Uterus (tissue), 4 donors: ENCODE measurements around the gene ULK4. TPM values are rescaled to one million over a fixed set of nuclear protein-coding genes. Genes with fewer than 3 reads are reported as not detected.

Experiments
- DNase-seq, 2 donors: peaks; one replicate each; pipeline ENCODE4 v3.0.0-alpha.2; 2019 to 2020
- H3K27ac ChIP-seq, 2 donors: fragments of 200-600 bp; sonication (generic); 1 replicate in 1 of 2; 2 replicates in 1 of 2; pipeline ENCODE4 v1.5.1; 2016 to 2018
- H3K27me3 ChIP-seq, 2 donors: fragments of 200-600 bp; sonication (generic); one replicate each; pipeline ENCODE4 v1.5.1; 2018 to 2019; ENCODE audit warnings: control low read depth in 1 of 2
- H3K36me3 ChIP-seq, 2 donors: fragments of 200-600 bp; sonication (generic); one replicate each; pipeline ENCODE4 v1.5.1; 2019; ENCODE audit warnings: control low read depth in 1 of 2
- H3K4me1 ChIP-seq, 2 donors: fragments of 200-600 bp; sonication (generic); one replicate each; pipeline ENCODE4 v1.5.1; 2018 to 2019; ENCODE audit warnings: control low read depth in 1 of 2
- H3K4me3 ChIP-seq, 2 donors: fragments of 200-600 bp; sonication (generic); 1 replicate in 1 of 2; 2 replicates in 1 of 2; pipeline ENCODE4 v1.5.1; 2018 to 2019; ENCODE audit warnings: mild to moderate bottlenecking in 1 of 2
- H3K9me3 ChIP-seq, 2 donors: fragments of 200-600 bp; sonication (generic); one replicate each; pipeline ENCODE4 v1.5.1; 2019; ENCODE audit warnings: control low read depth in 1 of 2
- CTCF ChIP-seq, 4 experiments: fragments of 200-600 bp in 2 of 4; fragments of 450-650 bp in 2 of 4; sonication (generic) in 2 of 4; IDR thresholded peaks; one replicate each; pipeline ENCODE4 v1.5.1; 2016 to 2019; ENCODE audit warnings: antibody characterized with exemption in 4 of 4, mild to moderate bottlenecking in 2 of 4, moderate library complexity in 1 of 4
- POLR2A ChIP-seq, 2 donors: fragments of 450-650 bp; IDR thresholded peaks; one replicate each; pipeline ENCODE4 v1.6.1; 2016; ENCODE audit warnings: antibody characterized with exemption in 2 of 2, mild to moderate bottlenecking in 1 of 2, moderate library complexity in 1 of 2
- intact Hi-C: fragments of 100-400 bp; cut with DNase I; formaldehyde crosslinking; loops from one replicate; pipeline ENCODE4 v1.15.1; 2023; ENCODE audit warnings: low total_unique reads
- total RNA-seq, 4 donors: library from RNA; depleted of rRNA in 3 of 4; stranded (reverse); fragments of >200 nt in 3 of 4; gene quantifications; one replicate each; pipeline versions ENCODE4 v1.1.0 to v1.2.4, GENCODE V29; 2014 to 2023
- donor health status: DM: yes; HTN: yes; CAD: no.

Gene ULK4
- total RNA-seq, 4 donors from 2014 or later, result 8.7 to 118 (median 26.1) TPM

GRCh38 chr3:41583014-41583413, 378.9 kb downstream of the ULK4 start:
- TF ChIP-seq POLR2A (IDR thresholded peaks at IDR 0.05), result no peak
- no peak for TF ChIP-seq CTCF (IDR thresholded peaks at IDR 0.05)
- Histone ChIP-seq H3K9me3 (no peaks in the 10 kb centered on the region), H3K4me1 (no peaks in the 10 kb centered on the region), H3K27ac (no peak overlapping the region), H3K36me3 (no peaks in the 10 kb centered on the region), H3K4me3 (no peak overlapping the region), H3K27me3 (no peaks in the 10 kb centered on the region)
- no peak for DNase-seq
- intact Hi-C loops, result no loop called here

GRCh38 chr3:41581700-41582099, 380.2 kb downstream of the ULK4 start:
- TF ChIP-seq POLR2A (IDR thresholded peaks at IDR 0.05) (no peak), CTCF (IDR thresholded peaks at IDR 0.05) (no peak)
- H3K27ac ChIP-seq, result no peak overlapping the region
- no peaks in the 10 kb centered on the region for H3K36me3 ChIP-seq
- no peak for DNase-seq
- no peaks in the 10 kb centered on the region for H3K9me3 ChIP-seq
- no peak overlapping the region for H3K4me3 ChIP-seq
- no peaks in the 10 kb centered on the region for H3K4me1 ChIP-seq
- no peaks in the 10 kb centered on the region for H3K27me3 ChIP-seq
- intact Hi-C loops, result no loop called here

GRCh38 chr3:41580274-41580959, 381.5 kb downstream of the ULK4 start:
- H3K4me3 ChIP-seq, result no peak overlapping the region
- no peaks in the 10 kb centered on the region for H3K9me3 ChIP-seq
- TF ChIP-seq CTCF (IDR thresholded peaks at IDR 0.05), result no peak
- no peak for TF ChIP-seq POLR2A (IDR thresholded peaks at IDR 0.05)
- H3K27me3 ChIP-seq, result no peaks in the 10 kb centered on the region
- no peaks in the 10 kb centered on the region for H3K4me1 ChIP-seq
- DNase-seq, result no peak
- intact Hi-C loops, result no loop called here
- no peaks in the 10 kb centered on the region for H3K36me3 ChIP-seq
- H3K27ac ChIP-seq, result no peak overlapping the region

DNA sequence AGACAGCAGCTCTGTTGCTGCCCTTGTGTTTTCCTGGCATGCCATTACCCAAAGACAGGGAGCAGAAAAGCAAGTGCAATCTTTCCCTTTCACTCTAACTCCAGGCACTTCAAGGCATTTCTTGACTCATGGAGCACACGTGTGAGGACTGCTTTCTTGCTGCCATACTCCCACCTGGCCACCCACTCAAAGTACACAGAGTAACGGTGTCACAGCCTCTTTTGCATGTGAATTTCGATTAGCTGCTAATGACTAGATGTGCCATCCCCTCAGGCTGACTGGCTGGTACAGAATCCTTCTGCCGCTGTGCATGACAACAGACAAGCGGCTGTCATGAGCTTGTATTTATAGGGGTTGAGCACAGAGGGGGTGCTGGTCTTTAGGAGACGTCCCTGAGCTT, 382.0 kb downstream of the ULK4 start:
- intact Hi-C loops, result no loop called here
- no peak for DNase-seq
- H3K4me1 ChIP-seq, result no peaks in the 10 kb centered on the region
- H3K27me3 ChIP-seq, result no peaks in the 10 kb centered on the region
- no peaks in the 10 kb centered on the region for H3K9me3 ChIP-seq
- no peaks in the 10 kb centered on the region for H3K36me3 ChIP-seq
- TF ChIP-seq CTCF (IDR thresholded peaks at IDR 0.05) (no peak), POLR2A (IDR thresholded peaks at IDR 0.05) (no peak)
- H3K4me3 ChIP-seq, result no peak overlapping the region
- no peak overlapping the region for H3K27ac ChIP-seq

- Histone ChIP-seq H3K27me3 (no peaks in the 10 kb centered on the region), H3K4me3 (no peak overlapping the region), H3K27ac (no peak overlapping the region), H3K4me1 (no peaks in the 10 kb centered on the region), H3K36me3 (no peaks in the 10 kb centered on the region), H3K9me3 (no peaks in the 10 kb centered on the region)
- intact Hi-C loops, result no loop called here
- no peak for TF ChIP-seq CTCF (IDR thresholded peaks at IDR 0.05)
- TF ChIP-seq POLR2A (IDR thresholded peaks at IDR 0.05), result no peak
- no peak for DNase-seq
Observed at GRCh38 chr3:41578798-41579197, 383.1 kb downstream of the ULK4 start.
